GM21825 (cell line): ENCODE results near the gene ZC3HAV1.
"Not testable (repeated sequence)": the region's sequence is repeated elsewhere in the genome, so short reads cannot be mapped to it uniquely, and the experiment has no call there.

Experiments
- ATAC-seq: cut with Tn5 transposase; IDR thresholded peaks from one replicate; pipeline ENCODE4 v1.9.1; 2021; ENCODE audit warnings: mild to moderate bottlenecking, moderate library complexity; ENCODE audit not compliant: unreplicated experiment

ZC3HAV1 gene

DNA sequence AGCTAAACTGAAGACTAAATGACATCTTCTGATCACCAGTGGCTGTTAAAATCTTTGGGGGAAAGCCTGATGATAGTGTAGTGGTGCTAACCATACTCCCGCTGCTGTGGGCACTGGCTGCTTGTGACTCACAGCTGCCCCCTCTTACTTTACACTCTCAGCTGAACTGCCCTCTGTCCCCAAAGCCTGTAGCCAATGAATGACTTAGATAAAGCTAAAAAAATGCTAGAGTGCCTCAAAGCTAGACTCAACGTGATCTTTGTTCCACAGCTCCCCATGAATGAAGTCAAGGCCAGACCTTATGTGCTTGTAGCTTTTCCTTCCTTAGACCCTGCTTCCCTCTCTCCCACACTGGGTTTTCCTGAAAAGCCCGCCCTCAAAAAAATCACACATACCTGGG is 80.2 kb downstream of the ZC3HAV1 start:
- ATAC-seq, result no peak

DNA sequence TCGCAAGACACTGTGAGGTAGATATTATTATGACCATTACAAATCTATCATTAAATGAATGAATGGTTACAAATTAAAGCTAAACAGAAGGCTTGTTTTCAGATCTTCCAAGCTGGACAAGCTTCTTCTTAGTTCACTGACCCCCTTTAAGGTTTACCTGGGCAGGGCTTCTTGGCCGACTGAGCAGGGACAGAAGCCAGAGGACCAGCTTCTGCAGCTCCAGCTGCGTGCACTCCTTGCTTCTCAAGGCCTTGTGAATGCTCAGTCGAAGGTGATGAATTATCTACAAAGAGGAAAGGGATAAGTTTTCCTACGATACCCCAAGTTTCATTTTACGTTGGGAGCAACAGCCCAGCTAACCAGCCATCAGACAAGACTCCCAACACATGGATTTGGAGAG is 83.0 kb downstream of the ZC3HAV1 start:
- no peak for ATAC-seq

DNA sequence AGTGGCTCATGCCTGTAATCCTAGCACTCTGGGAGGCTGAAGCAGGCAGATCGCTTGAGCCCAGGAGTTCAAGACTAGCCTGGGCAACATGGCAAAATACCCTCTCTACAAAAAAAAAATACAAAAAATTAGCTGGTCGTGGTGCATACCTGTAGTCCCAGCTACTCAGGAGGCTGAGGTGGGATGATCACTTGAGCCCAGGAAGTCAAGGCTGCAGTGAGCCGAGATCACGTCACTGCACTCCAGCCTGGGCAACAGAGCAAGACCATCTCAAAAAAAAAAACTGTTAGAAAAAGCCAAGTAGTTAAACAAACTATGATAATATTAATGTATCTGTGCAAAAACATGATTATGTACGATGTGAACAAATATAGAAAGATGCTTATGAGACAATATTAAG is 83.7 kb downstream of the ZC3HAV1 start:
- ATAC-seq, result not testable (repeated sequence)

DNA sequence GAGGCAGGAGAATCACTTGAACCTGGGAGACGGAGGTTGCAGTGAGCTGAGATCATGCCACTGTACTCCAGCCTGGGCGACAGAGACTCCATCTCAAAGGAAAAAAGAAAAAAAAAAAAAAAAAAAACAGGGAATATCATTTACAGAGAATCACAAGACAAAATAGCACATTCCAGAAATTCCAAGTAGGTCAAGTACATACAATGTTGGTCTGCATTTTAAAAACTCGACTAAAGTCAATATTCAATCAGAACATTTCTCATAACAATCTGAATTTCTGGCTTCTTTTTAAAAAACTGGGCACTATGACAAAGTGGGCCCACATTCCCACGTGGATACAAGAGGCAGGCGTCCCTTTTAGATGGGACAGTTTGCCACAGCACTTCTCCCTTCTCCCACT is 86.4 kb downstream of the ZC3HAV1 start:
- no peak for ATAC-seq

DNA sequence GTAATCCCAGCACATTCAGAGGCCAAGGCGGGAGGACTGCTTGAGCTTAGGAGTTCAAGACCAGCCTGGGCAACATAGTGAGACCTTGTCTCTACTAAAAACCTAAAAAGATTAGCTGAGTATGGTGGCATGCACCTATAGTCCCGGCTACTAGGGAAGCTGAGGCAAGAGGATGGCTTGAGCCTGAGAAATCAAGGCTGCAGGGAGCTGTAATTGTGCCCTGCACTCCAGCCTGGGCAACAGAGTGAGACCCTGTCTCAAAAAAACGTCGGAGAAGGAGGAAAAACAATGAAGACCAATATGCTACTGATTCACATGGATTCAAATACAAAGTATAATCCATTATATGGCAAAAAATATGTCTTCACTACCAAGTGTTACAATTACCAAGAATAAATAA is 87.2 kb downstream of the ZC3HAV1 start:
- ATAC-seq, result no peak

DNA sequence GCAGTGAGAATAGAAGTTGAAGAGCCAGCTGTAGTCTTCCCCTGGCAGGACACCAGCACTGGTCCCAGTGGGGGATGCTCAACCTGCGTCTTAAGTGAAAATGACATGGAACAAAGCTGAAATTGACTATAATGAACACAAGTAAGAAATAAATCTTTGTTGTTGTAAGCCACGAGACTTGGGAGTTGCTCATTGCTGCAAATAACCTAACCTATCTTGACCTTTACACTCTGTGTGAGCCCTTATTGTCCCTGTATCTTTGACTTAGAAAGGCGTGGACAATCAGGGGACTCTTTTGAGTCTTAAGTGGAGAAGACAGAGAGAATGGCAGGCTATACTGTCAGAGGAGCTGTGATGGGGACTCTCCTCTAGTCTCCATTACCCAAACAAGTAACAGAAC is 90.6 kb downstream of the ZC3HAV1 start:
- no peak for ATAC-seq

DNA sequence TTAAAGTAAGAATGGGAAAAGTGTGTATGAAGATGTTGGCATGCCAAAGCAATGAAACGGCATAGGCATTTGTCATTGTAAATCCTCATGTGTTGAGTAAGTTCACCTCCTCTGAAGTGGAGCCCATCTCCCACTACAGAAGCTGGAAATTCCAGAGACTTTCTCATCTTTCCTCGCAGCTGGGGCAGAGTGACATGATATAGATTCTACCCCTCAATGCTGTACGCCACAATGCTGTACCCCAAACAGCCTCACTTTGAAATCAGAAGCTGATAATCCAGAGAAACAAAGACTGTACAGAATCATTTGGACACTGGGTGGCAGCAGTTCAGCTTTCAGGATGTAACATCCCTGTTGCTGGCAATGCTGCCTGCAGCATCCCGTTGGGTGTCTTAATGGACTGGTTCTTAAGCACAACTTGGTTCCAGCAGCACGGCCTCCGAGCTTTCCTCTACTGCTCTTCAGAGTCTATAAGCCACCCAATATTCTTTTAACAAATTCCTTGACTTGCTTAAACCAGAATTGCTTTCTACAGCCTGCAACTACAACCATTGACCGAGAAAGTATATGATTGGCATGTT is 92.5 kb downstream of the ZC3HAV1 start:
- ATAC-seq, result peak; percentile 91

DNA sequence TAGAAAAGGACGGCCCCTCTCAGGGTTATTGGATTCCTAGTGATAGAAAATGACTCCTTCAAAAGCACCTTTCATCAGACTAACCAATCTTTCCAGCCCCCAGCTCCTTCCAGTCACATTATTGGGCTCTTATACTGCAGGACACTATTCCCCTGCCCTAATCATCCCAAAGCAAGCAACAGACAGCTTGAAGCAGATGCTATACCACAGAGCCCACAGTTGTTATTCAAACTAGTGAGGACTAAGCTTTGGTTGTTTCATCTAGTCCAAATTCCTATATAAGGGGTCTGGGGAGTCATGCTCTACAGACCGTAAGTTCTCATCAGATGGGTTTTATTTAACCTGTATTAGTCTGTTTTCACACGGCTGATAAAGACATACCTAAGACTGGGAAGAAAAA is 98.1 kb downstream of the ZC3HAV1 start:
- ATAC-seq, result no peak

DNA sequence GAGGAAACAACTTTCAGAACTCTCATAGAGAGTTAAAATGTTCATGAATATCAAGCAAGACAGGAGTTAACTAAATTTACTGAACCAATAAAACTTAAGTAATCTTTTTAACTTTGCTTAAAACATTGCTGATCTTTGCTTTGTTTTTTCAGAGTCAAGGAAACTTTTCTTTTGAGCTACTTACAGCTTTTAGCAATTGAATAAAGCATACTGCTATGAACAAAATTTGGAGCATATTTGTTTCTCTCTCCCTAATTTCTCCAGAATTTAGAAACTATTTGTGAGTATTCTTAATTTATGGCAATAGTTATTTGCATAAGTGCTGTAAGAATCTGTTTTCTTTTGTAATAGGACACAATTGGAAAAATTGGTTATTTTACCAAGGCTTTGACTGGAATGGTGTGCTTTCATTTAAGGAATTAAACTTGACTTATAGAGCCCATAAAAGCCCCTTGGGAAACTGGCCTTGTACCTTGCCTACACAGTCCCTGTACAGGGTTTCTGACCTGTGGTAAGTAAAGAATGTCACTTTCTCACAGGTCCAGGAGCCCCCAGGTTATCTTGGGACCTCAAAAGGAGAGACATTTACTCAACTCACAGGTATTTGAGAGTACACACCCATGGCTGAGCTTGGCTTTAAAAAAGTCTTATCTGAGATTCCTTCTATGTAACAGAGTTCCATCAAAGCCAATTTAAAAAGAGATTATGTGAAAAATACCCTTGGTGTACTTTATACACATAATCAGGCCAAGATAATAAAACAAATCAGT is 105.0 kb downstream of the ZC3HAV1 start:
- no peak for ATAC-seq

DNA sequence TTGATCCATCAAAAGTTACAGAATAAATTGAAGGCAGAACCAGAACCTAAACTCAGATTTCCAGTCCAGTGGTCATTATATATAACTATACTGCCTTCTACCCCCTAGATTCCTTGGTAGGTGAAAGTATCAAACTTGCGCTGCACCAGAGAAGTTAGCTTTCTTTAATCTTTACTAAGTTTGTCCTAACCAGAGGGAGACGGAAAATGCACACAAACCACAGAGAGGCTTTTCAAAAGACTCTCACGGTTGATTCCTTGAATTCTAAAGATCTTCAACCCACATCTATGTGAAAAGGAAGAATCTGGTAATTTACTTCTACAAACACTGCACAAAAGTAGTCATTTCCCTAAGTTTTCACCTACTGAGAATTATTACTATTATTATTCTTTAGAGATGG is 110.1 kb downstream of the ZC3HAV1 start:
- ATAC-seq, result no peak
